GM12891 (cell line): ENCODE results near the gene PKD2L2.

Experiments used
- PAX5 ChIP-seq: IDR thresholded peaks from 2 replicates; pipeline ENCODE4 v1.6.1; 2011; ENCODE audit warnings: low read length, moderate library complexity, mild to moderate bottlenecking; ENCODE audit not compliant: insufficient read depth, severe bottlenecking
- POLR2A ChIP-seq: IDR thresholded peaks from 2 replicates; pipeline ENCODE4 v1.6.1; 2011; ENCODE audit warnings: low read depth, low read length, control low read depth
- POLR2AphosphoS5 ChIP-seq: IDR thresholded peaks from 2 replicates; pipeline ENCODE4 v1.6.1; 2011; ENCODE audit warnings: low read depth, low read length, control low read depth
- POU2F2 ChIP-seq: IDR thresholded peaks from 2 replicates; pipeline ENCODE4 v1.6.1; 2011; ENCODE audit warnings: low read depth, mild to moderate bottlenecking, control low read depth, low read length, moderate library complexity
- SPI1 ChIP-seq: IDR thresholded peaks from 2 replicates; pipeline ENCODE4 v1.6.1; 2011; ENCODE audit warnings: low read depth, low read length, control low read depth
- TAF1 ChIP-seq: IDR thresholded peaks from 2 replicates; pipeline ENCODE4 v1.6.1; 2011; ENCODE audit warnings: low read depth, low read length, control low read depth

- TF ChIP-seq POLR2AphosphoS5 (no peak), POLR2A (no peak), TAF1 (no peak), POU2F2 (no peak), SPI1 (no peak), PAX5 (no peak)
These were observed 30.3 kb upstream of the PKD2L2 start for GRCh38 chr5:137858954-137859353.
